Amniotic epithelial cell (primary cell): ENCODE data around the gene ADSS1.

Source experiments
- DNase-seq: peaks from one replicate; pipeline ENCODE4 v3.0.0-alpha.2; 2010; ENCODE audit warnings: low read depth

The ADSS1 gene

DNA sequence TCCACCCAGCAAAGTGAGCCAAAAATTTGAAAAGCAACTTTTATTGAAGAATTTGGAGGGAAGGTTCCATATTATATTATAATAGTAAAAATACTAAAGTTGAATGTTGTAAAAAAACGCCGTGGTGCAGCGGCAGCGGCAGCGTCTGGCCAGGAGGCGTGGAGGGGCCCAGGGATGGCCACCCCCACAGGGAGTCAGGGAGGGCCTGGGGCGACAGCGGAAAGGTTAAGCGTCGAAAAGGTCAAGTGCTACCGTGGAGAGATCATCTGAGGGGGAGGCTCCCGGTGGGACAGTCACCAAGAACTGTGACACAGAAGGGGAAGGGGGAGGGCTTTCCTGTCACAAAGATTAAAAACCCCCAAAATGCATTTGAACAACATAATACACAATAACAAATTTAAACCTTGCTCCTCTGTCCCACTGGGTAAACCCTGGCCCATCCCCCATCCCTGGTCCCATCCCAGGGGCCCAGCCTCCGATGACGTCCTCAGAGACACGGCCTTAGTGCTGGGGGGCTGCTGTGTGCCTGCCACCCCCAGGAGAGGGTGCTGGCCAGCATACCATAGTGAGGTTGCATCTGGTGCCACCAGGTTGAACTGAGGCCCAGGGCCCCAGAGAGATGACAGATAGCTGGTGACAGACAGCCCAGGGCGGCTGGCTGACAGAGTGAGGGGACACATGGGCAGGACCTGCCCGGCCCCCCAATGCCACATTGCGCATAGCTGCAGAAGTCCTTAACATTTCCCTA lies 45.5 kb downstream of the ADSS1 start:
- no peak for DNase-seq

DNA sequence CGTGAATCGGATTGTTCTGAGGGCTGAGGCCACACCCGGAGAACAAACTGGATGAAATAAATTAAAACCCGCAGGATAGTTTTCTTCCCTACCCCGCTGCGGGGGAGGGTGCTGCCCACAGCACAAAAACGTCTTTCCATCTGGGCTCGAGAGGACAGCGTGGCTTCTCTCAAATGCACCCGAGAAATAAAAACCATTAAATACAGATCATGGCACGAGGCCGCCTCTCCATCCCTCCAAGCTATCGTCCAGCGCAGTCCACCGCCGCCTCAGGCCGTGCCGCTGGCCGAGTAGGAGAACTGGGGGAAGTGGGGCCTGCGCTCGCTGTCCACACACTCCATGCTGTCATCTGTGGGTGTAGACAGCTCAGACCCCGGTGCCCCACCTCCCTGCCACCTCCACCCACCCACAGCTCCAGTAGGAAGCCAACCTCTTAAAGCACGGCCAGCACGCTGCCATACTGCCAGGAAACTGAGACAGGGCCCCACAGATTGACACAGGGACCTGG lies 46.1 kb downstream of the ADSS1 start:
- no peak for DNase-seq

DNA sequence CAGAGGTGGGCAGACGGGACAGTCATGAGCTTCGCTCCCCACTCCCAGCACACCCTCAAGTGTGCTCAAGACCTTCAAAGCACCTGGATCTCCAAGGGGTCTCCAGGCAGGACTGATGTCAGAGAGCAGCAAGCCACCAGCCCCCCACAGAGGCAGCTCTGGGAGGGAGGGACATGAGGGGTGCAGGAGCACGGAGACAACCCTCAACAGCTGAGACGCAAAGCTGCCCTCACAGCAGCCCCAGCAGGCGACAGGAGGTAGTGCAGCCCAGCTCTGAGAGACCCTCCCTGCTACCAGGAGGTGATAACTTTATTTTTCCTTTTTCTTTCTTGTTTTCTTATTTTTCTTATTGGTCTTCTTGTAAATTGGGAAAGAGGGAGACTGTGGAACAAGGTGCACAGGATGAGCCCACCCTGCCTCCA lies 46.8 kb downstream of the ADSS1 start:
- DNase-seq, result no peak

DNA sequence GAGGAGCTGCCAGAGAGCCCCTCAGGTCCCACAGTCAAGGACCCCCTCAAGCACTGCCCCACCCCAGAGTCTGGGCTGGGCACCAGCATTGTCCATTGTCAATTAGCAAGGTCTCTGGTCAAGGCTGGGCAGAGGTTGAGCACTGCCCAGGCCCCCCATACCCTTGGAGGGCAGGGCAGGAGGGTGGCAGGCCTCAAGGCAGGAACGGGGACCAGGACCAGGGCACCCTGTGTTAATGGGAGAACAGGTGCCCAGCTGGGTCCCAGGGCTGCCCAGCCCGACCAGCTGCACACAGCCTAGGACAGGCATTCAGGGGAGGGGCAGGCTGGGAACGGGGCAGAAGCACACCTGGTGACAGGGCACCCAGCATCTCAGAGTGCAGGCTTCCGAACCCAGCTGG lies 47.3 kb downstream of the ADSS1 start:
- no peak for DNase-seq

DNA sequence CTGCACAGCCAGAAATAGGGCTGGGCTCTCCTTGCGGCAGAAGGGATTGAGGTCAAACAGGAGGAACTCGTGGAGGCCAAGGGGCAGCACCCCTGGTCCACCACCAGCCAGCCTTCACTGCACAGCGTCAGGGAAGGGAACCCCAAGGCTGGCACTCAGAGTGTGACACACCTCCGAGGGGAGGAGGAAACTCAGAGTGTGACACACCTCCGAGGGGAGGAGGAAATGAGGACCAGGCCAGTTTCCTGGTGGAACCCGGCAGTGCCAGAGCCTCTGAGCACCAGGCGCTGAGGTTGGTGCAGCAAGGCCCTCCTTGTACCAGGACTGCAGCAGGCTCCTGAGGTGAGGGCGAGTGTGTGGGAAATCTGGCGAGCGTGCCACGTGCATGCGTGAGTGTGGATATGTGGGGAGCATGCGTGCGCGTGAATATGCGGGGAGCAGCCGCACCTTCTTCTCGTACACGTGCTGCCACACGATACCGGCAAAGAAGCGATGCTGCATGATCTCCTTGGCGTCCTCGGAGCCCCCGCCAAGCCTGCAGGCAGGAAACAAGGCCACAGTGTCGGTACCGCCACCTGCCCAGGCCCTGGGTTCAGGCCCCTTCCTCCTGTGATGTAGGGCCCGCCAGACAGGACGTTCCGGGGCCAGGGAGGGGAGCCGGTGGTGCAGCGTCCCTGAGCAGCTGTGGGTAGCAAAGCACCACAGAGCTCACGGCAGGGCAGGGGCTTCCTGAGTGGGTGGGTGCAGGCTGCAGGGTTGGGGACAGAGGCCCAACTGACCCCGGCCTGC lies 48.1 kb downstream of the ADSS1 start:
- no peak for DNase-seq

DNA sequence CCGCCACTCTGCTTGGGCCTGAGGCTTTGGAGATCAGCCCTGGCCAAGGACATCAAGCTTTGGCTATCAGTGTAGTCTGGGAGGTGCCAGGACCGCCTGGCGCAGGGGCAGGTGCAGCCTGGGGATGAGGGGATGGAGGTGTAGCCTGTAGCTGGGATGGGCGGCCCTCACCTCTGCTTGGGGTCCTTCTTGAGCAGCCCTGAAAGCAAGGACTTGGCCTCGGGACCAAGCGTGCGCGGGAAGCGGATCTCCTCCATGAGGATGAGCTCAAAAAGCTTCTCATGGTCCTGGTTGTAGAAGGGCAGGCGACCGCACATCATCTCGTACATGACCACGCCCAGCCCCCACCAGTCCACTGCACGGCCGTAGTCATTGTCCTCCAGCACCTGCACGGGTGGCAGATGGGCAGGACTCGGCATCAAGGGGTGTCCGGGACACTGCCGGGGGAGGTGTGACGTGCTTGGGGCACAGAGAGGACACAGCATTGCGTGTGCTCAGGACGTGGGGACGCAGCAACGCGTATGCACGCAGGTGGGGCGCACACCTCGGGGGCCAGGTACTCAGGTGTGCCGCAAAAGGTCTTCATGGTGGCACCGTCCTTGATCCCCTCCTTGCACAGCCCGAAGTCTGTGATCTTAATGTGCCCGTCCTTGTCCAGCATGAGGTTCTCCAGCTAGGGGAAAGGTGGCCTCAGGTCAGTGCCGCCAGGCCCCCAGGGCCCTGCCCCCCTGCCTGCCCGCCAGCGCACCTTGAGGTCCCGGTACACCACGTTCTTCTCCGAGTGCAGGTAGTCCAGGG lies 48.9 kb downstream of the ADSS1 start:
- DNase-seq, result no peak

DNA sequence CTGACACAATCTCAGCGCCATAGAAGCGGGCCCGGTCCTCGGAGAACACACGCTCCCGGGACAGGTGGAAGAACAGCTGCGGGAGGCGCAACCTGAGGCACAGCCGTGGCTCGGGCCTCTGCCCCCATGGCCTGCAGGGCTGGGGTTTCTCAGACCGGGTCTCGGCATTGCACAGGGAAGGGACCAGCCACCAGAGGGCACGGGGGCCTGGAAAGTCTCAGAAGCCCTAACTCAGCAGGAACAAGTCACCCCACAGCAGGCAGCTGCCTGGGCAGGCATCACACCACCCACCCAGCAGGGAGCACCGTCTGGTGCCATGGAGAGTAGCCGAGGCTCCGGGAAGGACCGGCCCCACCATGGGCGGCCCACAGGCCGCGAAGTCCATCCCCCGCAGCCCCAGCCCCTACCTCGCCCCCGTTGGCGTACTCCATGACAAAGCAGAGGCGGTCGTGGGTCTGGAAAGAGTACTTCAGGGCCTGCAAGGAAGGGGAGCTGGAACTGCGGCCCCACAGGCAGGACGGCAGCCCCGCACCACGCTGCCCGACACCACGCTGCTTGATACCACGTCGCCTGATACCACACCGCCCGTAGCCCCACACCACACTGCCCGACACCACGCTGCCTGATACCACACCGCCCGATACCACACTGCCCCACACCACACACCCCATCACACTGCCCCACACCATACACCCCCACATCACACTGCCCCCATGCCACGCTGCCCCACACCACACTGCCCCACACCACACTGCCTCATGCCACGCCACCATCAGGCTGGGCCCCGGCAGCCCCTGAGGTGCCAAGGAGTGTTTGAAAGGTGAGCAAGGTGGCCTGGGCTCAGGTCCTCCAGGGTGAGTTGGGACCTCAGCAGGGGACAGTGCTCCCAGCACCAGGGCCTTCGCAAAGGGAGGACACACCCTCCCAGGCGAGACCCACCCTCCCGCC lies 49.8 kb downstream of the ADSS1 start:
- no peak for DNase-seq

DNA sequence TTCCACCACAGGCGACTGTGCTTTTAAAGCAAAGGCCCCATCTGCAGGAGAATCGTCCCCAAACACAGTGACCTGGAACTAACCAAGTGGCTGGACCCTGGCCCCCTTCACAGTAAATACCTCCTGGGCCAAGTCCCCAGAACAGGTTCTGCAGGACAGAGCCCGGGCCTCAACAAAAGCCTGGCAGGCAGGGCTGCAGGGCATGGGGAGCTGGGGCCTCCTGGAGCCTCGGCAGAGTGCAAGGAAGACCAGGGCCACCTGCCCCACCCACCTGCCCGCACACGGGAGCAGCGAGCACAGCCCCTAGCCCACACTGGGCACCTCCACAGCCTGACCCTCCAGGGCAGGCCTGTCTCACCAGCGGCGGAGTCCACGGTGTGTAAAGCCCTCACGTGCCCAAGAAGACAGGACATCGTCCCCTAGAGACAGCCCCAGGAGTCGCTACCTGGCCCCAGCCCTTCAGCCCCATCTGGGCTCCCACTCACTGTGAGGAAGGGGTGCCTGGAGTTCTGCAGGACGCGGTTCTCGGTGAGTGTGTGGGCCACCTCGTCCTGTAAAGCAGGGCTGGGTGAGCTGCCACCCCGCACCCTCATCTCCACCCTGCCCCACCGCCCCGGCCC lies 50.5 kb downstream of the ADSS1 start:
- no peak for DNase-seq

DNA sequence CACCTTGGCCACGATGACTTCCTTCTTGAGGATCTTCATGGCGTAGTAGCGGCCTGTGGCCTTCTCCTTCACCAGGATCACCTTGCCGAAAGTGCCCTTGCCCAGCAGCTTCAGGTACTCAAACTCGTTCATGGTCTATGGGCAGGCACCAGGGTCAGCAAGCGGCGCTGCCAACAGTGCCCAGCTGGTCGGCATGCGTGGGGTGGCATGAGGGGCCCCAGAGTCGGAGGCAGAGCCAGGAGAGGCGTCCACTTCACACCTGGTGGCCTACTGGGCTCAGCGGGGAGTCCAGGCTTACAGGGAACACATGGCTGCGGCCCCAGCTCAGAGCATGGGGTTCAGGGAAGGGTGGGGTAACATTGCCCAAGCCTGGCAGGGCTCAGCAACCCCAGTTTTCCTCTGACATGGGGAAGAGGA lies 51.1 kb downstream of the ADSS1 start:
- no peak for DNase-seq

DNA sequence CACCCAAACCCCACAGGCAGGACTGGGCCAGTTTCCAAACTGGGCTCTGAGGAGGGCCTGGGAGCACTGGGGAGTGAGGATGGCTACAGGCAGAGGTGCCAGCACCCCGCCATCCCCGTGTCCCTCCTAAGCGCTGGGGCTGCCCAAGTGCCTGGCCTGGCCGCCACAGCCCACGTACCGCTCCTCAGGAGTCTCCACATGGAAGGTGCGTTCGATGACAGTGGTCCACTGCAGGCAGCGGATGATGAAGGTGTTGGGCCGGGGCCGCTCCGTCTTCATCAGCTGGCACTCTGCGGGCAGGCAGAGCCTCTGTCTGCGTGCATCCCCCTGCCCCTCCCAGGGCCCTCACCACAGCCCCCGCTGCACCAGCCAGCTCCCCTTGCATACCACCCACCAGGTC lies 52.5 kb downstream of the ADSS1 start:
- no peak for DNase-seq

DNA sequence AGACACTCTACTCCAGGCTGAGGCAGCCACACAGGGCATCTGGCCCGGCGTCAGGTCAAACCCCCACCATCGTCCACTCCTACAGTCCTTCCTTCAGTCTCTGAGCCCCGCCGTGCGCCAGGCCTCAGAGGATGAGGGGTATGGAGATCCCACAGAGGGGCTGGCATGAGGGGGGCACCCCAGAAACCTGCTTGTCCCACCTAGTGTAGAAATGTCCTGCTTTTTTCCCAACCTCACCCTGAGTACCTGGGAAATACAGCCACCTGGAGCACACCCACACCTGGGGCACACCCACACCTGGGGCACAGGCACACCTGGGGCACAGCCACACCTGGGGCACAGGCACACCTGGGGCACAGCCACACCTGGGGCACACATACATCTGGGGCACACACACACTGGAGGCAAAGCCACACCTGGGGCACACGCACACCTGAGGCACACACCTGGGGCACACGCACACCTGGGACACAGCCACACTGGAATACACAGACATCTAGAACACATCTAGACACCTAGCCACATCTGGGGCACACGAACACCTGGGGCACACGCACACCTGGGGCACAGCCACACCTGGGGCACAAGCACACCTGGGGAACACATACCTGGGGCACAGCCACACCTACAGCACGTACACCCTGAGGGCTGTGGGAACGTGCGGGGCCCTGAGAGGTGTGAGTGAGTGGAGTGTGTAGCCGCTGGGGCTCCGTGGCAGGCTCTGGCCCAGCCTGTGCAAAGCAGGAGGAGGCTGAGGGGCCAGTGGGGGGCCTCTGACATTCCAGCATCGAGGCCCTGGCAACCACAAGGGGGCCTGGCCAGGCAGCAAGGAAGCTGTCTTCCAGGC lies 53.2 kb downstream of the ADSS1 start:
- DNase-seq, result no peak

DNA sequence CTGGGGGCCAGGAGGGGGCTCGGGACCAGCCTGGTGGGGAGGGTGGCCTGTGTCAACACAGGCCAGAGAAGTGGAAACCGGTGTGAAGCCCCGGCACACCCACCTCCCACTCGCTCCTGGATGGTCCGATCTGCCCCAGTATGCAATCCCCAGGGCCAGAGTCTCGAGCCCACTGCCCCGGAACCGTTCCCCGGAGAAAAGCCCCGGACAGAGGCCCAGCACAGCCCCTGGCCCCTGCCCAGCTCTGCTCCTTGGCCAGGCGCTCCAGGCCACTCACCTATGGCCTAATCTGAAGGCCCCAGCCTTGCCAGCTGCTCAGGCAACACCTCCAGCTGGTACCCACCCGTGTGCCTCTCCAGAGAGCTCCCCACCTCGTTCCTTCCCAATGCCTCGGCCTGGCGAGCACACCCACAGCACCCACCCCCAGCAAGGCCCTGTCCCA lies 53.8 kb downstream of the ADSS1 start:
- no peak for DNase-seq

DNA sequence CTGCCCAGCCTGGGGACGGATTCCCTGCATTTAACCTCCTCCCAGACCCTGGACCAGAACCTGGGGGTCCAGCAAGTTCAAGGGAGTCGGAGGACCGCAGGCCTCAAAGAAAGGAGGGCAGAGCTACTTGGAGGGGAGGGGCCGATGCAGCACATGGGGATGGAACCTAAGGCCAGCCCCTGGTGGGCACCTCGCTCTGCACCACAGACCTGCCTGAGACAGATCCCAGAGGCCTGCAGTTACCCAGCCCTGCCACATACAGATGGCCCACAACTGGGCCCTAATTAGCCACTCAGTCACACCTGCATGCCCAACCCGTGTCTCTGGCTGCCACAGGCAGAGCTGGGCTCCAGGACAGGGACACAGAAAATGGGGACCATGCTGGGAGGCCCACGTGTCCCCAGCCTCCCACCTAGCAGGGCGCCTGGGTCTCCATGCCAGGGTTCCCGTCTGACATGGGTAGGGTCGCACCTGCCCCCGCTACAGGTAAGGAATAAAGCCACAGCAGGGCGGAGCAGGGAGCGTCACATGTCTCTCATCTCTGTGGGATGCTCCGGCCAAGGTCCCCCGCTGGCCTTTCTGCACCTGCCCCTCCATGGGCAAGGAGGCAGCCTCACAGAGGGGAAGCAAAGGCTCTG lies 54.8 kb downstream of the ADSS1 start:
- DNase-seq, result no peak

DNA sequence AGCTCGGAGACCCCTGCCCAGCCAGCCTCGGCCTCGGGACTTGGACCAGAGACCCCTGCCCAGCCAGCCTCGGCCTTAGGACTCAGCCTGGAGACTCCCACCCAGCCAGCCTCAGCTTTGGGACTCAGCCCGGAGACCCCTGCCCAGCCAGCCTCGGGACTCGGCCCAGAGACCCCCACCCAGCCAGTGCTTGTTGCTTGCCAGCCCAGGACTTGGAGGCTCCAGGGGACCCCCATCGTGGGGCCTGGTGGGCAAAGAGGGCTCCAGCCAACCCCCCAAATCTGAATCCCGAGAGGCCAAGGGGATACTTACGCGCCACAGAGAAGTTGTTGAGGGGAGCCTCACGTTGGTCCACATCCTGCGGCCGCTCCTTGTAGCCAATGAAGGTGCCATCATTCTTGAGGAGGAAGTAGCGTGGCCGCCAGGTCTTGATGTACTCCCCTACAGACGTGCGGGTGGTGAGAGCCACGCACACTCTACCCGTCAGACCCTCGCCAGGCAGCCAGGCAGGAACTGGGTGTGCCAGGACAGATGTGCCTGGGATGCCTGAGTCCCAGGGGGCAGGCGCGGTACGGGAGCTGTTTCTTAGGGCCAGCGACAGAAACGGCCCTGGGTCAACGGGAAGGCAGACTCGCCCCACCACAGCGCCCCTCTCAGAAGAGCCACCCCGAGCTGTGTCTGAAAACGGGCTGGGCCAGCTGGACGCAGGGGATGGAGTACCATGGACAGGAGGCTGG lies 55.9 kb downstream of the ADSS1 start:
- DNase-seq, result no peak

DNA sequence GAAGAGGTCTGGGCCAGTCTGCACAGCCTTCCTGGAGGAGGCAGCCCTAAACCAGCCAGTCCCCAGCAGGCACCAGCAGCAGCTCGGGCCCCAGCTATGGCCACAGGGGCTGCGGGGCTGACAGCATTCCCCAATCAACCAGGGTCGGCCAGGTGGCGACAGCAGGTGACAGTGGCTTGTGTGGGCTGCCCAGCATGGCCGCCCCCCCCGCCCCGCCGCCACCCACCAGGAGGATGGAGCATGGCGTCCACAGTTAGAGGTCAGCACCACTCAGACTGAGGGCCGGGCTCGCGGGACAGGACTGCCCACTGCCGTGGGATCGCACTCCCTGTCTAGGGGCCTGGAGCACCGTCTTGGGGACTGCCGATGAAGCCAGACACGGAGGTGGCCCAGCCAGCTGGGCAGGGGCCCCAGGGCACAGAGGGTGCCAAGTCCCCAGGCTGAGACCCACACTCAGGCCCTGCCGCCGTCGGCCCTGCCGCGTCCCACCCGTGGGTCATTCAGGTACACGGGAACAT lies 56.5 kb downstream of the ADSS1 start:
- no peak for DNase-seq

DNA sequence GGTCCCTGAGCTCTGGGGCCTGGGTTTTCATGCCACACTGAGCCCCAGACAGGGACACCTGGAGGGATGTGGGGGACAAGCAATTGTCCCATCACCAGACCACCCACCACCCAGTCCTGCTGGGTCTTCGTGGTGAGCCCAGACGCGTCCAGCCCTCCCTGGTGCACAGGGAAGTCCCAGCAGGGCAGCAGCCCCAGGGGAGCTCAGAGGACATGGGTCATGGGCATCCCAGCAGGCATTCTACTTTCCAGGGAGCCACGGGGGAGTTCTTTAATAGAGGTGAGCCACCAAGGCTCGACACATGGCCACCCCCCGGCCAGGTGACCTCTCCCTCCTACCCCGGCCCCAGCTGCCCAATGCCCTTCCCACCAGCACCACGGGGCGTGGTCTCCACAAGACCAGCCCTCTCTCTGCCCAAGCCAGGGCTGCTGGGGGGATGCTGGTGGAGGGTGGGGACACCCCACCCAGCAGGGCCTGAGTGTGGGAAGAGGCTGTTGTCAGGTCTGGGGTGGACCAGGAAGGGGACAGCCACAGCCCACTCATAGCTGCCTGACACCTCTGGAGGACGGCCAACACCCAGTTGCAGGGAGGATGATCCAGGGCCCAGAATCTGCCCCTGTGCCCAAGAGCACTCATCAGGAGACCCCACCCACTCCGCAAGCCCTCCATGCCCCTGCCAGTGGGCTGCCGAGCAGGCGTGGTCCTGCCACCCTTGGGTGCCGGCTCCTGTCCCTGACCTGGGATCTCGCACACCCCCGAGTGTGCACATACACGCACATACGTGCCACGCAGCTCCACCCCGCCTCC lies 57.4 kb downstream of the ADSS1 start:
- no peak for DNase-seq

DNA sequence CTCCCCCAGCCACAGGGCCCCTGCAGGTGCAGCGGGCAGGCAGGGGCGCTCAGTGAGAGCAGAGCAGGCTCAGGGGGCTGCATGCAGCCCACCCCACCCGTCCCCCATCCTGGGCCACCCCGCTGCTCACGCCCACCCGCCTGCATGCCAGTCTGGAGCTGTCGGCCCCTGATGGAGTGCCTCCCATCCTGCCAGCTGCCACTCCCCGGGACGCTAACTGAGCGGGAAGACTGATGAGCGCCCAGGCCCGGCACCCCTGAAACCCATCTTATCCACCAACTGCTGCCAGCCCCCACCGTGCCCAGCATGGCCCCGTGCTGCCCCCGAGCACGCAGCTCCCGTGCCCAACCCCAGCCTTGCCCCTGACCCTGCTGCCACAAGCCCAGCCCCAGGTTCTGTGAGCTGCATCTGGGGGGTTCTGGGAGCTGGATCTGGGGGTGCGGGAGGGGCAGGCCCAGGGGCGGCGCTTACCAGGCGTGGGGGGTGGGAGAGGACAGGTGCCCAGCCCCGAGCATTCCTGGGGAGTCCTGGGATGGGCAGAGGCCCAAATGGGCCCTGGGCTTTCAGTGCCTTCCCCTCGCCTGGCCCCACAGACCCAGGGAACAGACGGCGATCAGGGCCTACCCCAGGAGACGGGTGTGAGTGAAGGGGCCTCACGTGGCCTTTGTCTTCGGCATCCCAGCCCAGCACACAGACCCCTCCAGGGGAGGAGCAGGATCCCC lies 58.2 kb downstream of the ADSS1 start:
- no peak for DNase-seq
